ENCODE data around the gene MUC6. TPM values are rescaled to one million over a fixed set of nuclear protein-coding genes. Genes with fewer than 3 reads are reported as not detected.

Gene MUC6
- total and polyA plus RNA-seq, 10 of the 15 experiments (the other 5 are each of a cell fraction or from before 2014, with no cell fraction given), result 0.03 TPM; not detected in 8

DNA sequence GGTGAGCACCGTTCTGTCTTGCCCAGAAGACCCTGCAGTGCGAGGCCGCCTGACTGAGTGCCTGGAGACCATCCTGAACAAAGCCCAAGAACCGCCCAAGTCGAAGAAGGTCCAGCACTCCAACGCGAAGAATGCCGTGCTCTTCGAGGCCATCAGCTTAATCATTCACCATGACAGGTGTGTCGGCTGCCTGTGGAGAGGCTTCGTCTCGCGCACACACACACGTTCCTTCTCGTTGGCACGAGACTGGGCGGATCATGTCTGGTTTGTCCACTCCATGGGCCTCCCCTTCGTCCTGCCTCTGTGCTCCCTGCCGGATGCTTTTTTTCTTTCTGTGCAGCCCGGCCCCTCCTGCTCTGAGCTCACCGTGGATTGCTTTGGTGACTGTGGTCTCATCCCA lies 51.1 kb downstream of the MUC6 start:
- peaks cover 13 to 32% of the 10 kb centered on the region in 2 experiments for H3K36me3 ChIP-seq (ENCODE audit: control insufficient read depth in 2 of 2, insufficient read depth in 2 of 2, low read length in 1 of 2)
- ATAC-seq (no peak), FAIRE-seq (no peak), DNase-seq (ENCODE audit: low read depth, low spot score) (no peak)
- TF ChIP-seq BCL11A (IDR thresholded peaks at IDR 0.05; ENCODE audit: low read depth, low read length), result no peak
- TF ChIP-seq FOXK2 (IDR thresholded peaks at IDR 0.05), result no peak
- TF ChIP-seq HCFC1 (IDR thresholded peaks at IDR 0.05; ENCODE audit: low read length), result no peak
- TF ChIP-seq, protein P1, sequence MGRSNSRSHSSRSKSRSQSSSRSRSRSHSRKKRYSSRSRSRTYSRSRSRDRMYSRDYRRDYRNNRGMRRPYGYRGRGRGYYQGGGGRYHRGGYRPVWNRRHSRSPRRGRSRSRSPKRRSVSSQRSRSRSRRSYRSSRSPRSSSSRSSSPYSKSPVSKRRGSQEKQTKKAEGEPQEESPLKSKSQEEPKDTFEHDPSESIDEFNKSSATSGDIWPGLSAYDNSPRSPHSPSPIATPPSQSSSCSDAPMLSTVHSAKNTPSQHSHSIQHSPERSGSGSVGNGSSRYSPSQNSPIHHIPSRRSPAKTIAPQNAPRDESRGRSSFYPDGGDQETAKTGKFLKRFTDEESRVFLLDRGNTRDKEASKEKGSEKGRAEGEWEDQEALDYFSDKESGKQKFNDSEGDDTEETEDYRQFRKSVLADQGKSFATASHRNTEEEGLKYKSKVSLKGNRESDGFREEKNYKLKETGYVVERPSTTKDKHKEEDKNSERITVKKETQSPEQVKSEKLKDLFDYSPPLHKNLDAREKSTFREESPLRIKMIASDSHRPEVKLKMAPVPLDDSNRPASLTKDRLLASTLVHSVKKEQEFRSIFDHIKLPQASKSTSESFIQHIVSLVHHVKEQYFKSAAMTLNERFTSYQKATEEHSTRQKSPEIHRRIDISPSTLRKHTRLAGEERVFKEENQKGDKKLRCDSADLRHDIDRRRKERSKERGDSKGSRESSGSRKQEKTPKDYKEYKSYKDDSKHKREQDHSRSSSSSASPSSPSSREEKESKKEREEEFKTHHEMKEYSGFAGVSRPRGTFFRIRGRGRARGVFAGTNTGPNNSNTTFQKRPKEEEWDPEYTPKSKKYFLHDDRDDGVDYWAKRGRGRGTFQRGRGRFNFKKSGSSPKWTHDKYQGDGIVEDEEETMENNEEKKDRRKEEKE (IDR thresholded peaks at IDR 0.05), result no peak
- TF ChIP-seq YBX1 (IDR thresholded peaks at IDR 0.05), result no peak
- no peak for TF ChIP-seq JUNB (IDR thresholded peaks at IDR 0.05)
- H3K79me2 ChIP-seq (ENCODE audit: control insufficient read depth, insufficient read depth, low read length), result no peaks in the 10 kb centered on the region
- H3K9ac ChIP-seq (ENCODE audit: control insufficient read depth, insufficient read depth, low read length), result no peak overlapping the region
- in situ Hi-C loops (cut with MboI), result no loop called here
- CTCF ChIA-PET, result no interaction called here
- H3K27me3 ChIP-seq (replicated peaks in 1 of 2; ENCODE audit: control insufficient read depth in 2 of 2, insufficient read depth in 2 of 2, low read length in 1 of 2), result no peaks in the 10 kb centered on the region
- no peak overlapping the region for H3K27ac ChIP-seq (ENCODE audit: control insufficient read depth, insufficient read depth)
- RAD21 ChIA-PET (ENCODE audit: unreplicated experiment), result no interaction called here
- SMC1A ChIA-PET (ENCODE audit: uncharacterized antibody, unreplicated experiment), result no interaction called here
- no peak overlapping the region for H3K4me2 ChIP-seq (ENCODE audit: control insufficient read depth, insufficient read depth)
- no TSS peak for BruUV-seq (replicated peaks)
- H3K4me1 ChIP-seq (ENCODE audit: control insufficient read depth, insufficient read depth, low read length), result no peaks in the 10 kb centered on the region
- no peaks in the 10 kb centered on the region for H4K20me1 ChIP-seq (ENCODE audit: control insufficient read depth, insufficient read depth)
- H3K4me3 ChIP-seq, result no peak overlapping the region
- no peak overlapping the region for H2AFZ ChIP-seq (ENCODE audit: control insufficient read depth, low read depth, low read length)
- intact Hi-C loops (cut with micrococcal nuclease; ENCODE audit: unreplicated experiment), result no loop called here
- 94% methylated on average over 21 of the region's 21 CpGs for WGBS (ENCODE audit: insufficient coverage, insufficient replicate concordance, low lambda C conversion rate, missing lambda C conversion rate)
- H3K9me3 ChIP-seq (replicated peaks; ENCODE audit: control insufficient read depth, insufficient read depth, low read length), result no peaks in the 10 kb centered on the region
- POLR2A ChIA-PET, result no interaction called here

DNA sequence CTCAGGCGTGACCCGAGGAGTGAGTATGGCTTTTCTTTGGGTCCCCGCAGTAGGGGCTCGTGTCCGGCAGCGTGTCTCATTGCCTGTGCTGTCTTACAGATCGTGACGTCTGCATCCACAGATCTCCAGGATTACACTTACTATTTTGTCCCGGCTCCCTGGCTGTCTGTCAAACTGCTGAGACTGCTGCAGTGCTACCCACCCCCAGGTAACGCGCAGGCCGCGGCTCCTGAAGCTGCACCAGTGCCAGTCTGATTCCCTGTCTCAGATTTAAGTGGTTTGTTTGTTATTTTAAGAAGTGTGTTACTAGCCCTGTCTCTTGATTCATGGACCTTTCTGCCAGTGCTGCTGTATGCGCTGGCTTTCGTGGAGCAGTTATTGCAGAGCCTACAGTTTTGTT lies 52.0 kb downstream of the MUC6 start:
- H3K4me1 ChIP-seq (ENCODE audit: control insufficient read depth, insufficient read depth, low read length), result no peaks in the 10 kb centered on the region
- H3K27ac ChIP-seq (ENCODE audit: control insufficient read depth, insufficient read depth), result no peak overlapping the region
- CTCF ChIA-PET, result no interaction called here
- RAD21 ChIA-PET (ENCODE audit: unreplicated experiment), result no interaction called here
- TSS peak; percentile 67 for BruUV-seq (replicated peaks)
- in situ Hi-C loops (cut with MboI), result no loop called here
- H3K27me3 ChIP-seq (replicated peaks in 1 of 2; ENCODE audit: control insufficient read depth in 2 of 2, insufficient read depth in 2 of 2, low read length in 1 of 2), result no peaks in the 10 kb centered on the region
- H3K79me2 ChIP-seq (ENCODE audit: control insufficient read depth, insufficient read depth, low read length), result no peaks in the 10 kb centered on the region
- no peak overlapping the region for H3K9ac ChIP-seq (ENCODE audit: control insufficient read depth, insufficient read depth, low read length)
- no peak overlapping the region for H3K4me2 ChIP-seq (ENCODE audit: control insufficient read depth, insufficient read depth)
- DNase-seq (ENCODE audit: low read depth, low spot score), result no peak
- TF ChIP-seq IRF3 (IDR thresholded peaks at IDR 0.05), result no peak
- no peak for TF ChIP-seq POU2F2 (IDR thresholded peaks at IDR 0.05; ENCODE audit: borderline replicate concordance, low read depth, low read length)
- TF ChIP-seq, protein P2, sequence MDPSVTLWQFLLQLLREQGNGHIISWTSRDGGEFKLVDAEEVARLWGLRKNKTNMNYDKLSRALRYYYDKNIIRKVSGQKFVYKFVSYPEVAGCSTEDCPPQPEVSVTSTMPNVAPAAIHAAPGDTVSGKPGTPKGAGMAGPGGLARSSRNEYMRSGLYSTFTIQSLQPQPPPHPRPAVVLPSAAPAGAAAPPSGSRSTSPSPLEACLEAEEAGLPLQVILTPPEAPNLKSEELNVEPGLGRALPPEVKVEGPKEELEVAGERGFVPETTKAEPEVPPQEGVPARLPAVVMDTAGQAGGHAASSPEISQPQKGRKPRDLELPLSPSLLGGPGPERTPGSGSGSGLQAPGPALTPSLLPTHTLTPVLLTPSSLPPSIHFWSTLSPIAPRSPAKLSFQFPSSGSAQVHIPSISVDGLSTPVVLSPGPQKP (IDR thresholded peaks at IDR 0.05; ENCODE audit: low read depth, low read length), result no peak
- no peak for TF ChIP-seq KLF5 (IDR thresholded peaks at IDR 0.05; ENCODE audit: partially characterized antibody)
- TF ChIP-seq, protein P3, sequence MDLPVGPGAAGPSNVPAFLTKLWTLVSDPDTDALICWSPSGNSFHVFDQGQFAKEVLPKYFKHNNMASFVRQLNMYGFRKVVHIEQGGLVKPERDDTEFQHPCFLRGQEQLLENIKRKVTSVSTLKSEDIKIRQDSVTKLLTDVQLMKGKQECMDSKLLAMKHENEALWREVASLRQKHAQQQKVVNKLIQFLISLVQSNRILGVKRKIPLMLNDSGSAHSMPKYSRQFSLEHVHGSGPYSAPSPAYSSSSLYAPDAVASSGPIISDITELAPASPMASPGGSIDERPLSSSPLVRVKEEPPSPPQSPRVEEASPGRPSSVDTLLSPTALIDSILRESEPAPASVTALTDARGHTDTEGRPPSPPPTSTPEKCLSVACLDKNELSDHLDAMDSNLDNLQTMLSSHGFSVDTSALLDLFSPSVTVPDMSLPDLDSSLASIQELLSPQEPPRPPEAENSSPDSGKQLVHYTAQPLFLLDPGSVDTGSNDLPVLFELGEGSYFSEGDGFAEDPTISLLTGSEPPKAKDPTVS (IDR thresholded peaks at IDR 0.05; ENCODE audit: low read depth, low read length), result no peak
- no peak for TF ChIP-seq NR2C2 (IDR thresholded peaks at IDR 0.05; ENCODE audit: borderline replicate concordance, control insufficient read depth, insufficient read length, low read depth)
- peaks cover 9 to 29% of the 10 kb centered on the region in 2 experiments for H3K36me3 ChIP-seq (ENCODE audit: control insufficient read depth in 2 of 2, insufficient read depth in 2 of 2, low read length in 1 of 2)
- intact Hi-C loops (cut with micrococcal nuclease; ENCODE audit: unreplicated experiment), result no loop called here
- H3K9me3 ChIP-seq (replicated peaks; ENCODE audit: control insufficient read depth, insufficient read depth, low read length), result no peaks in the 10 kb centered on the region
- SMC1A ChIA-PET (ENCODE audit: uncharacterized antibody, unreplicated experiment), result interaction anchor here (0.6 kb wide), 1 partner anchor 9 kb away, joined by 3 read pairs; no protein-coding TSS in a partner anchor
- no peak overlapping the region for H3K4me3 ChIP-seq
- 97% methylated on average over 15 of the region's 15 CpGs for WGBS (ENCODE audit: insufficient coverage, insufficient replicate concordance, low lambda C conversion rate, missing lambda C conversion rate)
- ATAC-seq, result no peak
- POLR2A ChIA-PET, result no interaction called here
- H4K20me1 ChIP-seq (ENCODE audit: control insufficient read depth, insufficient read depth), result no peaks in the 10 kb centered on the region
- H2AFZ ChIP-seq (ENCODE audit: control insufficient read depth, low read depth, low read length), result no peak overlapping the region
- FAIRE-seq, result no peak
